Aorta (tissue), 5 donors: ENCODE measurements around the gene NEK1. TPM values are rescaled to one million over a fixed set of nuclear protein-coding genes. Genes with fewer than 3 reads are reported as not detected.

ENCODE experiments used
- ATAC-seq: fragments of 200-7000 bp; cut with Tn5 transposase; one replicate; pipeline ENCODE4 v1.9.1; 2022; ENCODE audit warnings: moderate library complexity; ENCODE audit not compliant: low FRiP score
- DNase-seq, 2 donors: peaks; one replicate each; pipeline ENCODE4 v3.0.0-alpha.2; 2020
- H3K27ac ChIP-seq, 2 donors: one replicate each; pipeline ENCODE4 v1.5.1; 2013; ENCODE audit warnings: low read length in 2 of 2, mild to moderate bottlenecking in 2 of 2, moderate library complexity in 2 of 2, control low read depth in 1 of 2, inconsistent platforms in 1 of 2, low read depth in 1 of 2
- H3K27me3 ChIP-seq, 2 donors: one replicate each; pipeline ENCODE4 v1.6.1; 2013; ENCODE audit warnings: control low read depth in 1 of 2, low read length in 1 of 2, mild to moderate bottlenecking in 1 of 2, moderate library complexity in 1 of 2; ENCODE audit not compliant: insufficient read depth in 2 of 2, control insufficient read depth in 1 of 2
- H3K36me3 ChIP-seq, 2 donors: one replicate each; pipeline ENCODE4 v1.6.1; 2013; ENCODE audit warnings: control low read depth in 1 of 2, low read length in 1 of 2, mild to moderate bottlenecking in 1 of 2; ENCODE audit not compliant: insufficient read depth in 2 of 2, control insufficient read depth in 1 of 2
- H3K4me1 ChIP-seq, 2 donors: one replicate each; pipeline ENCODE4 v1.6.1; 2013; ENCODE audit warnings: low read length in 2 of 2, control low read depth in 1 of 2, mild to moderate bottlenecking in 1 of 2, moderate library complexity in 1 of 2; ENCODE audit not compliant: insufficient read depth in 2 of 2, control insufficient read depth in 1 of 2
- H3K4me3 ChIP-seq, 2 donors: one replicate each; pipeline ENCODE4 v1.5.1; 2013; ENCODE audit warnings: low read length in 2 of 2, control low read depth in 1 of 2, mild to moderate bottlenecking in 1 of 2
- H3K9me3 ChIP-seq: one replicate; pipeline ENCODE4 v1.6.1; 2013; ENCODE audit warnings: mild to moderate bottlenecking, low read length; ENCODE audit not compliant: control insufficient read depth
- WGBS, 2 donors: extraction: QIAGEN DNeasy Blood & Tissue Kit; methylation state at CpG; one replicate each; pipeline ENCODE4 v1.1.7; 2013; 5-methylcytosine and 5-hydroxymethylcytosine counted together
- intact Hi-C, 2 donors: fragments of 100-400 bp; cut with DNase I; formaldehyde crosslinking; loops; one replicate each; pipeline versions ENCODE4 v1.14.2 to v1.15.0; 2022
- polyA plus RNA-seq, 2 donors: library from polyadenylated mRNA; stranded (reverse); fragments of 200-250 nt; gene quantifications; one replicate each; pipeline ENCODE4 v1.2.3, GENCODE V29; 2013
- total RNA-seq, 2 donors: library from RNA; stranded (reverse); fragmentation: NEBNext Ultra II Directional; extraction: Animal tissue kit (Norgen Biotek cat#: 25700); gene quantifications; one replicate each; pipeline ENCODE4 v1.2.1, GENCODE V29; 2021
- donor health status: healthy with polysubstance abuse.
- donor health status: Bipolar disorder and iron deficiency.
- donor health status: DM: no; HTN: no; CAD: no.
- donor health status: DM: no; HTN: no; CAD: no.
- donor health status: DM: yes; HTN: yes; CAD: no.

Gene NEK1
- total and polyA plus RNA-seq, 4 donors: 6.7 to 24.4 (median 13.5) TPM

- H3K36me3 ChIP-seq: no peaks in the 10 kb centered on the region
- H3K27me3 ChIP-seq: no peaks in the 10 kb centered on the region
- H3K4me1 ChIP-seq: no peaks in the 10 kb centered on the region
- no peak overlapping the region for H3K4me3 ChIP-seq
- 93 to 94% methylated on average over 2 of the region's 2 CpGs for WGBS, 2 donors
- intact Hi-C loops: no loop called here
- peaks cover 4% of the 10 kb centered on the region for H3K9me3 ChIP-seq
- no peak overlapping the region for H3K27ac ChIP-seq
- no peak for ATAC-seq
- DNase-seq: no peak
These were observed 239.6 kb downstream of the NEK1 start for GRCh38 chr4:169372791-169373190.

- WGBS, 2 donors: 93 to 95% methylated on average over 6 of the region's 6 CpGs
- no peak for ATAC-seq
- Histone ChIP-seq H3K36me3 (no peaks in the 10 kb centered on the region), H3K27me3 (no peaks in the 10 kb centered on the region), H3K9me3 (no peaks in the 10 kb centered on the region), H3K4me1 (no peaks in the 10 kb centered on the region), H3K4me3 (no peak overlapping the region), H3K27ac (no peak overlapping the region)
- intact Hi-C loops: no loop called here
- DNase-seq: no peak
These were observed 242.7 kb downstream of the NEK1 start for GRCh38 chr4:169369634-169370033.

- Histone ChIP-seq H3K27ac (no peak overlapping the region), H3K36me3 (no peaks in the 10 kb centered on the region), H3K9me3 (no peaks in the 10 kb centered on the region), H3K27me3 (no peaks in the 10 kb centered on the region), H3K4me1 (no peaks in the 10 kb centered on the region), H3K4me3 (no peak overlapping the region)
- intact Hi-C loops: no loop called here
- DNase-seq (no peak), ATAC-seq (no peak)
These were observed 244.6 kb downstream of the NEK1 start for GRCh38 chr4:169367826-169368225.

GRCh38 chr4:169366821-169367220, 245.6 kb downstream of the NEK1 start:
- Histone ChIP-seq H3K36me3 (no peaks in the 10 kb centered on the region), H3K9me3 (no peaks in the 10 kb centered on the region), H3K4me3 (no peak overlapping the region), H3K27ac (no peak overlapping the region), H3K4me1 (no peaks in the 10 kb centered on the region), H3K27me3 (no peaks in the 10 kb centered on the region)
- WGBS, 2 donors: 96 to 97% methylated on average over 5 of the region's 5 CpGs
- ATAC-seq (no peak), DNase-seq (no peak)
- intact Hi-C loops: no loop called here

GRCh38 chr4:169362607-169363006, 249.8 kb downstream of the NEK1 start:
- WGBS, 2 donors: 74 to 75% methylated on average over 6 of the region's 6 CpGs
- intact Hi-C loops: no loop called here
- ATAC-seq: no peak
- H3K4me3 ChIP-seq: no peak overlapping the region
- no peak overlapping the region for H3K27ac ChIP-seq
- no peaks in the 10 kb centered on the region for H3K27me3 ChIP-seq
- H3K4me1 ChIP-seq: no peaks in the 10 kb centered on the region
- peak in 1 of 2 donors; percentile 53 for DNase-seq
- no peaks in the 10 kb centered on the region for H3K36me3 ChIP-seq
- no peaks in the 10 kb centered on the region for H3K9me3 ChIP-seq

GRCh38 chr4:169361756-169362155, 250.6 kb downstream of the NEK1 start:
- no peak overlapping the region for H3K4me3 ChIP-seq
- WGBS, 2 donors: 31 to 37% methylated on average over 3 of the region's 3 CpGs
- no peaks in the 10 kb centered on the region for H3K9me3 ChIP-seq
- no peak for ATAC-seq
- no peaks in the 10 kb centered on the region for H3K4me1 ChIP-seq
- H3K27me3 ChIP-seq: no peaks in the 10 kb centered on the region
- no peaks in the 10 kb centered on the region for H3K36me3 ChIP-seq
- H3K27ac ChIP-seq: no peak overlapping the region
- no peak for DNase-seq
- intact Hi-C loops: no loop called here

- intact Hi-C loops: no loop called here
- ATAC-seq: no peak
- H3K27me3 ChIP-seq: no peaks in the 10 kb centered on the region
- no peak overlapping the region for H3K4me3 ChIP-seq
- H3K36me3 ChIP-seq: no peaks in the 10 kb centered on the region
- H3K27ac ChIP-seq: no peak overlapping the region
- H3K9me3 ChIP-seq: no peaks in the 10 kb centered on the region
- H3K4me1 ChIP-seq: no peaks in the 10 kb centered on the region
- WGBS, 2 donors: 89 to 91% methylated on average over 3 of the region's 3 CpGs
- DNase-seq: no peak
These were observed 252.4 kb downstream of the NEK1 start for GRCh38 chr4:169359961-169360360.

- intact Hi-C loops: no loop called here
- no peaks in the 10 kb centered on the region for H3K9me3 ChIP-seq
- no peak overlapping the region for H3K4me3 ChIP-seq
- ATAC-seq (no peak), DNase-seq (no peak)
- H3K36me3 ChIP-seq: no peaks in the 10 kb centered on the region
- no peaks in the 10 kb centered on the region for H3K4me1 ChIP-seq
- no peak overlapping the region for H3K27ac ChIP-seq
- 88 to 93% methylated on average over 3 of the region's 3 CpGs for whole genome bisulfite sequencing, 2 donors
- no peaks in the 10 kb centered on the region for H3K27me3 ChIP-seq
These were observed 260.0 kb downstream of the NEK1 start for GRCh38 chr4:169352360-169352759.

- DNase-seq (no peak), ATAC-seq (no peak)
- 29 to 36% methylated on average over 7 of the region's 7 CpGs for WGBS, 2 donors
- no peak overlapping the region for H3K4me3 ChIP-seq
- H3K27ac ChIP-seq: no peak overlapping the region
- no peaks in the 10 kb centered on the region for H3K4me1 ChIP-seq
- H3K27me3 ChIP-seq: no peaks in the 10 kb centered on the region
- no peaks in the 10 kb centered on the region for H3K9me3 ChIP-seq
- intact Hi-C loops: no loop called here
- no peaks in the 10 kb centered on the region for H3K36me3 ChIP-seq
These were observed 260.5 kb downstream of the NEK1 start for GRCh38 chr4:169351872-169352271.
